Testis (tissue), 3 donors: ENCODE measurements around the gene MDM4. TPM values are rescaled to one million over a fixed set of nuclear protein-coding genes. Genes with fewer than 3 reads are reported as not detected.
A peak's percentile ranks its signal among the peaks of the same experiment; 100 is the strongest.

Source experiments
- DNase-seq: peaks from one replicate; pipeline ENCODE4 v3.0.0-alpha.2; 2019
- H3K27ac ChIP-seq, 2 donors: fragments of 200-600 bp; sonication (generic); one replicate each; pipeline ENCODE4 v1.5.1; 2019
- H3K27me3 ChIP-seq: fragments of 200-600 bp; sonication (generic); one replicate; pipeline ENCODE4 v1.5.1; 2019
- H3K36me3 ChIP-seq: fragments of 200-600 bp; sonication (generic); one replicate; pipeline ENCODE4 v1.5.1; 2017; ENCODE audit warnings: low read depth; ENCODE audit errors: missing control alignments
- H3K4me1 ChIP-seq: fragments of 200-600 bp; sonication (generic); one replicate; pipeline ENCODE4 v1.5.1; 2019
- H3K4me3 ChIP-seq, 2 donors: fragments of 200-600 bp; sonication (generic); one replicate each; pipeline ENCODE4 v1.5.1; 2017 to 2019
- H3K9me3 ChIP-seq: fragments of 200-600 bp; sonication (generic); one replicate; pipeline ENCODE4 v1.5.1; 2017
- CTCF ChIP-seq, 3 experiments: fragments of 450-650 bp in 2 of 3; fragments of 200-600 bp in 1 of 3; sonication (generic) in 1 of 3; IDR thresholded peaks; one replicate each; pipeline ENCODE4 v1.5.1; 2016 to 2019; ENCODE audit warnings: antibody characterized with exemption in 3 of 3, mild to moderate bottlenecking in 2 of 3, moderate library complexity in 1 of 3
- POLR2A ChIP-seq: fragments of 450-650 bp; IDR thresholded peaks from one replicate; pipeline ENCODE4 v1.6.1; 2017; ENCODE audit warnings: antibody characterized with exemption, mild to moderate bottlenecking, moderate library complexity
- WGBS, 2 donors: methylation state at CpG; one replicate each; pipeline ENCODE4 v1.1.5; 2018; 5-methylcytosine and 5-hydroxymethylcytosine counted together
- intact Hi-C: fragments of 100-400 bp; cut with DNase I; formaldehyde crosslinking; loops from one replicate; pipeline ENCODE4 v1.15.1; 2023; ENCODE audit warnings: low total_unique reads
- polyA plus RNA-seq: library from polyadenylated mRNA; stranded (reverse); fragments of 350-450 nt; fragmentation: Illumina TruSeq; extraction: RNeasy Lipid Tissue Mini Kit (QIAGEN cat#74804); gene quantifications from one replicate; pipeline ENCODE4 v1.2.3, GENCODE V29; 2014; ENCODE audit warnings: low read depth, low replicate concordance; ENCODE audit not compliant: insufficient read depth
- total RNA-seq, 2 donors: library from RNA; depleted of rRNA; stranded (reverse); fragments of >200 nt; gene quantifications; one replicate each; pipeline ENCODE4 v1.2.3, GENCODE V29; 2016

Gene MDM4
- total and polyA plus RNA-seq, 3 donors from 2014 or later = 43.3 to 110 (median 96.2) TPM

- DNase-seq = no peak
- TF ChIP-seq POLR2A (no peak), CTCF (IDR thresholded peaks at IDR 0.05) (no peak)
- Histone ChIP-seq H3K36me3 (no peaks in the 10 kb centered on the region), H3K4me3 (peak overlapping the region; percentile 63 to 75), H3K27me3 (no peaks in the 10 kb centered on the region), H3K4me1 (peaks cover 6% of the 10 kb centered on the region), H3K27ac (peak overlapping the region; percentile 95 to 98), H3K9me3 (no peaks in the 10 kb centered on the region)
- WGBS, 2 donors = 0 to 1% methylated on average over 4 of the region's 4 CpGs
- intact Hi-C loops = no loop called here
These were observed 10.5 kb upstream of the MDM4 start for GRCh38 chr1:204505674-204506200.

GRCh38 chr1:204506201-204506968, 9.8 kb upstream of the MDM4 start:
- intact Hi-C loops = no loop called here
- DNase-seq = peak; percentile 84
- Histone ChIP-seq H3K36me3 (no peaks in the 10 kb centered on the region), H3K27ac (peak overlapping the region; percentile 95 to 98), H3K4me1 (peaks cover 6% of the 10 kb centered on the region), H3K4me3 (peak overlapping the region; percentile 63 to 75), H3K9me3 (no peaks in the 10 kb centered on the region), H3K27me3 (no peaks in the 10 kb centered on the region)
- TF ChIP-seq POLR2A = no peak
- TF ChIP-seq CTCF (IDR thresholded peaks at IDR 0.05) = no peak
- 0 to 1% methylated on average over 27 of the region's 27 CpGs for WGBS, 2 donors

GRCh38 chr1:204506969-204507316, 9.3 kb upstream of the MDM4 start:
- intact Hi-C loops = no loop called here
- whole genome bisulfite sequencing, 2 donors = 0 to 1% methylated on average over 13 of the region's 13 CpGs

GRCh38 chr1:204507317-204508105, 8.7 kb upstream of the MDM4 start:
- H3K27ac ChIP-seq = peak overlapping the region; percentile 95 to 98
- H3K9me3 ChIP-seq = no peaks in the 10 kb centered on the region
- TF ChIP-seq CTCF (IDR thresholded peaks at IDR 0.05) (no peak), POLR2A (no peak)
- peak overlapping the region; percentile 63 to 75 for H3K4me3 ChIP-seq
- peak; percentile 38 for DNase-seq
- no peaks in the 10 kb centered on the region for H3K27me3 ChIP-seq
- WGBS, 2 donors = 1% methylated on average over 22 of the region's 22 CpGs
- H3K36me3 ChIP-seq = no peaks in the 10 kb centered on the region
- intact Hi-C loops = no loop called here
- peaks cover 6% of the 10 kb centered on the region for H3K4me1 ChIP-seq

More at GRCh38 chr1:204506969-204507316, 9.3 kb upstream of the MDM4 start:
- Histone ChIP-seq H3K27ac (peak overlapping the region; percentile 95 to 98), H3K27me3 (no peaks in the 10 kb centered on the region), H3K9me3 (no peaks in the 10 kb centered on the region), H3K4me1 (peaks cover 6% of the 10 kb centered on the region), H3K4me3 (peak overlapping the region; percentile 63 to 75), H3K36me3 (no peaks in the 10 kb centered on the region)
- TF ChIP-seq CTCF (IDR thresholded peaks at IDR 0.05) (no peak), POLR2A (no peak)
- DNase-seq = peak; percentile 93
